PFSK-1 (cell line): Measurements from ENCODE around the gene CCDC85B.

ENCODE experiments used
- FOXP2 ChIP-seq: optimal IDR thresholded peaks from 2 replicates; pipeline ENCODE3; 2011; ENCODE audit warnings: borderline replicate concordance, control low read depth, inconsistent platforms; ENCODE audit not compliant: insufficient read depth; ENCODE audit errors: extremely low read length, extremely low read depth
- POLR2AphosphoS5 ChIP-seq: IDR thresholded peaks from 2 replicates; pipeline ENCODE4 v1.6.1; 2012; ENCODE audit warnings: low read depth, mild to moderate bottlenecking, control low read depth, low read length, moderate library complexity
- REST ChIP-seq, 2 experiments: IDR thresholded peaks; 2 replicates each; pipeline versions ENCODE4 v1.6.1 to v1.8.0; 2011 to 2012; ENCODE audit warnings: low read depth in 2 of 2, low read length in 2 of 2, control low read depth in 1 of 2, inconsistent platforms in 1 of 2, mild to moderate bottlenecking in 1 of 2, moderate library complexity in 1 of 2; ENCODE audit not compliant: insufficient read depth in 1 of 2
- SIN3A ChIP-seq: IDR thresholded peaks from 2 replicates; pipeline ENCODE4 v1.6.1; 2012; ENCODE audit warnings: mild to moderate bottlenecking, low read length, moderate library complexity, borderline replicate concordance; ENCODE audit not compliant: insufficient read depth
- TAF1 ChIP-seq: IDR thresholded peaks from 2 replicates; pipeline ENCODE4 v1.6.1; 2012; ENCODE audit warnings: low read length, control low read depth, borderline replicate concordance; ENCODE audit not compliant: insufficient read depth

DNA sequence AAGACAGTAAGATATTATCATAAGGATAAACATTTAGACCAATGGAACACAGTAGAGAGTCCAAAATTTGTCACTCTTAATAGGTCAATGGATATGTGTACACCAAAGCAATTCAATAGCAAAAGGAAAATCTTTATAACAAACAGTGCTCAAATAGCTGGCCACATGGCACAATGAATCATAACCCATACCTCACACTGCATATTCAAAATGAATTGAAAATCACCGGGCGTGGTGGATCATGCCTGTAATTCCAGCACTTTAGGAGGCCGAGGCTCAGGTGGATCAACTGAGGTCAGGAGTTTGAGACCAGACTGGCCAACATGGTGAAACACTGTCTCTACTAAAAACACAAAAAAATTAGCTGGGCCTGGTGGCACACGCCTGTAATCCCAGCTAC lies 48.3 kb upstream of the CCDC85B start:
- TF ChIP-seq SIN3A (no peak), REST (IDR thresholded peaks at IDR 0.05; ENCODE audit: insufficient read depth in 1 of 2, low read depth in 2 of 2, low read length in 2 of 2) (no peak), TAF1 (no peak), POLR2AphosphoS5 (no peak), FOXP2 (no peak)
